Bronchial epithelial cell (primary cell): ENCODE results near the gene ARID4B. TPM values are rescaled to one million over a fixed set of nuclear protein-coding genes. Genes with fewer than 3 reads are reported as not detected.

ENCODE experiments used
- DNase-seq: peaks from one replicate; pipeline ENCODE4 v3.0.0-alpha.2; 2010; ENCODE audit warnings: low read depth
- FAIRE-seq: peaks from 2 replicates; lab custom pipeline; 2011; peaks lifted over from hg19 to GRCh38; lab: Jason Lieb, UNC
- H3K27me3 ChIP-seq: 2 replicates; pipeline ENCODE4 v1.5.1; 2011; ENCODE audit warnings: low read length; ENCODE audit not compliant: control insufficient read depth, insufficient read depth
- H3K36me3 ChIP-seq: 2 replicates; pipeline ENCODE4 v1.5.1; 2011; ENCODE audit warnings: low read length; ENCODE audit not compliant: control insufficient read depth, insufficient read depth
- H3K4me3 ChIP-seq: 2 replicates; pipeline ENCODE4 v1.5.1; 2011; ENCODE audit warnings: mild to moderate bottlenecking, low read depth, low read length, control low read depth
- CTCF ChIP-seq: IDR thresholded peaks from 2 replicates; pipeline ENCODE4 v1.5.1; 2011; ENCODE audit warnings: mild to moderate bottlenecking, moderate library complexity, low read length, control low read depth, inconsistent platforms; ENCODE audit not compliant: insufficient read depth, severe bottlenecking
- total RNA-seq: library from RNA; depleted of rRNA; stranded (reverse); fragments of >200 nt; gene quantifications from 2 replicates; pipeline ENCODE4 v1.2.1, GENCODE V29; 2014

The ARID4B gene
- total RNA-seq, 1 donor from 2014 or later = 11.8 TPM

GRCh38 chr1:235331401-235331800, 3.4 kb upstream of the ARID4B start:
- no peak for DNase-seq
- no peak for TF ChIP-seq CTCF
- Histone ChIP-seq H3K4me3 (no peak overlapping the region), H3K27me3 (no peaks in the 10 kb centered on the region), H3K36me3 (no peaks in the 10 kb centered on the region)
- no peak for FAIRE-seq

GRCh38 chr1:235330918-235331285, 2.9 kb upstream of the ARID4B start:
- no peak overlapping the region for H3K4me3 ChIP-seq
- DNase-seq = no peak
- FAIRE-seq = no peak
- TF ChIP-seq CTCF = no peak
- no peaks in the 10 kb centered on the region for H3K36me3 ChIP-seq
- no peaks in the 10 kb centered on the region for H3K27me3 ChIP-seq

- DNase-seq (peak; percentile 47), FAIRE-seq (no peak)
- Histone ChIP-seq H3K36me3 (no peaks in the 10 kb centered on the region), H3K27me3 (no peaks in the 10 kb centered on the region), H3K4me3 (peak overlapping the region; percentile 59)
- peak; percentile 19 for TF ChIP-seq CTCF
Observed at GRCh38 chr1:235329139-235329902, 1.3 kb upstream of the ARID4B start.

GRCh38 chr1:235328271-235329138, 526 bp upstream of the ARID4B start, which contains the start of gene GGPS1:
Gene GGPS1 (plus strand): TSS chr1:235328570. CDS start chr1:235335265, 6,695 bp downstream.
- Histone ChIP-seq H3K36me3 (no peaks in the 10 kb centered on the region), H3K4me3 (peak within 1 kb of the TSS; percentile 89), H3K27me3 (no peaks in the 10 kb centered on the region)
- FAIRE-seq = no peak
- DNase-seq = peak; percentile 99
- TF ChIP-seq CTCF = no peak

- FAIRE-seq (no peak), DNase-seq (peak; percentile 26)
- no peaks in the 10 kb centered on the region for H3K27me3 ChIP-seq
- peak overlapping the region; percentile 89 for H3K4me3 ChIP-seq
- TF ChIP-seq CTCF = no peak
- no peaks in the 10 kb centered on the region for H3K36me3 ChIP-seq
Observed at GRCh38 chr1:235326719-235327558, 1.0 kb downstream of the ARID4B start.
